Measurements from ENCODE around the gene CPSF7. TPM values are rescaled to one million over a fixed set of nuclear protein-coding genes. Genes with fewer than 3 reads are reported as not detected.
"Not testable (repeated sequence)": the region's sequence is repeated elsewhere in the genome, so short reads cannot be mapped to it uniquely, and the experiment has no call there.

The CPSF7 gene
- polyA plus RNA-seq, 3 donors = 94.1 to 132 (median 131) TPM

- no peak for DNase-seq
These were observed 28.6 kb downstream of the CPSF7 start for GRCh38 chr11:61401173-61401572.

GRCh38 chr11:61392981-61393595 lies 36.7 kb downstream of the CPSF7 start:
- peak; percentile 23 for DNase-seq

DNA sequence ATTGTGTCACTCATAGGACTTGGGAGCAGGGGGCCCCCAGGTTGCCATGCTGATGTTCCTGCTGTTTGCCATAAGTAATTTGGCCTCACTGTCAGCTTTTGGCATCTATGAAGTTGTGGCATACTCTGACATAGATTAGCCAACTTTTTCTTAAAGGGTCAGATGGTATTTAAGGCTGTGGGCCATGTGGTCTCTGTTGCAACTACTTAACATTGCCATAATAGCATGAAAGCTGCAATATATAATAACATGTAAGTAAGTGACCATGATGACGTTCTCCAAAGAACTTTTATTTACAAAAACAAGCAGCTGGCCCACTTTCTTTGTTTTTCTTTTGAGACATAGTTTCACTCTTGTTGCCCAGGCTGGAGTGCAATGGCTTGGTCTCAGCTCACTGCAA lies 39.6 kb downstream of the CPSF7 start:
- no peak for DNase-seq

- no peak for DNase-seq
These were observed 45.2 kb downstream of the CPSF7 start for GRCh38 chr11:61384271-61385242.

GRCh38 chr11:61383859-61384258 lies 45.9 kb downstream of the CPSF7 start:
- DNase-seq = not testable (repeated sequence)

DNA sequence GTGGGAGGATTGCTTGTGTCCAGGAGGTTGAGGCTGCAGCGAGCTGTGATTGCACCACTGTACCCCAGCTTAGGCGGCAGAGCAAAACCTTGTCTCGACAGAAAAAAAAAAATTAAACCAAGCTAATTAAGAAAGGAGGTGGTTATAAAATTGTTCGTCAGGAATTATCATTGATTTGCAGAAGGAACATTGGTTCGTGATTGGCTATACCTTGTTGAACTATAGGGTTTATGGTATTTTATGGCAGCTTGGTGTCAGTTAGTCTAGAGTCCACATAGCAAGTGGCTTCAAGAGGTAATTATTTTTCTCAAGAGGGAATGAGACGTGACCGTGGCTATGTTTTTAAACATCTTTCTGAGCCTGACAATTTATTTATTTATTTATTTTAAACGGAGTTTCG lies 48.9 kb downstream of the CPSF7 start:
- DNase-seq = no peak

DNA sequence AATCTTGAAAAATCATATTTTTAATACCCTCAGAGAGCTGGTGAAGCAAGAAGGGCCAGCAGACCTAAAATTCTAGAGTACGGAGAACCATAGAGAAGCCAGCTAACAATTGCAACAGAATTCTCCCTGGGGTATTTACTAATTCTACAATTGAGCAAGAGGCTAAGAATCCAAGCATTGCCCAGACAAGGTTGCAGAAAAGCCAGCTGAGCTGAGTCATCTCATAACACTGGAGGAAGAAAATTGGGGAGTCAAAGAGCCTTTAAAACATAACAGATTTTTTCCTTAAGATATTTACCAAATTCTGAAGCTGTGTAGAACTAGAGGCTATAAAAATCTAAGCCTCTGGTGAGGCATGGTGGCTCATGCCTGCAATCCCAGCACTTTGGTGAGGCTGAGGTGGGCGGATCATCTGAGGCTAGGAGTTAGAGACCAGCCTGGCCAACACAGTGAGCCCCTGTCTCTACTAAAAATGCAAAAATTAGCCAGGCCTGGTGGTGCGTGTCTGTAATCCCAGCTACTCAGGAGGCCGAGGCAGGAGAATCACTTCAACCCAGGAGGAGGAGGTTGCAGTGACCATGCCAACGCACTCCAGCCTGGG lies 51.0 kb downstream of the CPSF7 start:
- no peak for DNase-seq

DNA sequence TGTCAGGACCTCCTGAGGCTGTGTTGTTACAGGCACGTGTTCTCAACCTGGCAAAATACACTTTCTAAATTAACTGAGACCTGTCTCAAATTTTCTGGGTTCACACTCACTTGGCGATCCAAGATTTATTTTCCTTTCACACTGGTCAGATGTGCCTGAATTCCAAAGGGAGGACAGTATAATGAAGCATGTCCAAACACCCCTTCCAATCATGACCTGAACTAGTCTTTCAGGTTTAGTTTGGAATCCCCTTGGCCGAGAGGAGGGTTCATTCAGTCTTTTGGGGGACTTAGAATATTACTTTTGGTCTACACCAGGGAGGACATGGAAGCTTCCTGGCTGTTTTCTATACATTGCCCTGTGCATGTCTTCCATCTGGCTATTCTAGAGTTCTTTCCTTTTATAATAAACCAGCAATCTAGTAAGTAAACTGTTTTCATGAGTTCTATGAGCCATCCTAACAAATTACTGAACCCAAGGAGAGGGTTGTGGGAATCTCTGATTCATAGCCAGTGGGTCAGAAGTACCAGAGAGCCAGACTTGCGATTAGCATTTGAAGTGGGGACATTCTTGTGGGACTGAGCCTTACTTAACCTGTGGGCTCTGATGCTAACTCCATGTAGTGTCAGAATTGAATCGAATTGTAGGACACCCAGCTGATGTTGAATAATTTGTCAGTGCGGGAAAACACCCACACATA lies 52.2 kb downstream of the CPSF7 start:
- no peak for DNase-seq

DNA sequence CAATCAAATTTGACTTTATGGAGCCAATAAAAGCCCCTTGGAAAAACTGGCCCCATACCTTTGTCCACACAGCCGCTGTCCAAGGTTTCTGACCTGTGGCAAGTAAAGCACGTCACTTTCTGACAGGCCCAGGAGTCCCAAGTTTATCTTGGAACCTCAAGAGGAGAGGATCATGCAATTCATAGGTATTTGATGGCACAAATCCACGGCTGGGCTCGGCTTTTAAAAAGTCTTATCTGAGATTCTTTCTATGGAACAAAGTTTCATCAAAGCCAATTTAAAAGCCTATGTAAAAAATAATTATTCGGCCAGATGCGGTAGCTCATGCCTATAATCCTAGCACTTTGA lies 54.0 kb downstream of the CPSF7 start:
- no peak for DNase-seq

- DNase-seq = no peak
These were observed 56.9 kb downstream of the CPSF7 start for GRCh38 chr11:61372659-61373420.

GRCh38 chr11:61370349-61371005 lies 59.3 kb downstream of the CPSF7 start:
- no peak for DNase-seq

GRCh38 chr11:61369372-61370348 lies 60.1 kb downstream of the CPSF7 start:
- DNase-seq = no peak

- no peak for DNase-seq
These were observed 61.1 kb downstream of the CPSF7 start for GRCh38 chr11:61368646-61369045.

GRCh38 chr11:61367406-61367805 lies 62.4 kb downstream of the CPSF7 start:
- no peak for DNase-seq

GRCh38 chr11:61364012-61364675 lies 65.6 kb downstream of the CPSF7 start:
- DNase-seq = no peak

DNA sequence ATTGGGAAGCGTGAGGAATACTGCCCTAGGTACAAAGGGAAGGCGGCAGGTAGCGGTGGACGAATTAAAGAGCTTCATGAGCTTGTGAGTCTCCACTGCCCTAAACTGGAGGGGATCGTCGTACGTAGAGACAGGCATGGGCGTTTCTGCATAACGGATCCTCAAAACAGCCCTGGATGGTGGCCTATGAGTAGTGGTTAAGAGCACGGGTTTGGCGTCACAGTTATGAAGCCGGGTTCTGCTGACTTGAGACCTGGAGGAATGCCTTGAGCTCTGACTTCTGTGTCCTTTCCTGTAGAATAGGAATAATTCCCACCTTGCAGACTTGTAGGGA lies 67.3 kb downstream of the CPSF7 start:
- peak; percentile 19 for DNase-seq

- peak; percentile 94 for DNase-seq
These were observed 67.8 kb downstream of the CPSF7 start, which contains the start of the genes CYB561A3 and TMEM138 for GRCh38 chr11:61361741-61362541. Gene CYB561A3, minus strand, starts transcription at chr11:61361882. Its CDS starts 5,169 bp downstream, at chr11:61356713. Gene TMEM138, plus strand, starts transcription at chr11:61362374. Its CDS starts 2,017 bp downstream, at chr11:61364391.

GRCh38 chr11:61361237-61361740 lies 68.5 kb downstream of the CPSF7 start:
- no peak for DNase-seq

Data from renal pelvis (tissue), 4 donors.